Endothelial cell of umbilical vein (primary cell): Measurements from ENCODE around the gene CGAS.

Experiments
- CTCF ChIP-seq, 2 donors: IDR thresholded peaks; 1 replicate in 1 of 2; 2 replicates in 1 of 2; pipeline ENCODE4 v1.5.1; 2011; ENCODE audit warnings: low read length in 2 of 2, mild to moderate bottlenecking in 2 of 2, moderate library complexity in 2 of 2, control low read depth in 1 of 2, inconsistent platforms in 1 of 2, low read depth in 1 of 2; ENCODE audit not compliant: insufficient read depth in 1 of 2; ENCODE audit errors: extremely low read depth in 1 of 2
- EZH2 ChIP-seq: IDR thresholded peaks from 2 replicates; pipeline ENCODE4 v1.6.1; 2012; ENCODE audit warnings: borderline replicate concordance, low read depth, mild to moderate bottlenecking, moderate library complexity, low read length, inconsistent platforms; ENCODE audit not compliant: severe bottlenecking
- JUN ChIP-seq: IDR thresholded peaks from 2 replicates; pipeline ENCODE4 v1.6.1; 2011; ENCODE audit warnings: borderline replicate concordance, low read depth; ENCODE audit not compliant: insufficient read length, insufficient read depth
- MAX ChIP-seq: IDR thresholded peaks from 2 replicates; pipeline ENCODE4 v1.6.1; 2011; ENCODE audit not compliant: insufficient read depth, insufficient read length

DNA sequence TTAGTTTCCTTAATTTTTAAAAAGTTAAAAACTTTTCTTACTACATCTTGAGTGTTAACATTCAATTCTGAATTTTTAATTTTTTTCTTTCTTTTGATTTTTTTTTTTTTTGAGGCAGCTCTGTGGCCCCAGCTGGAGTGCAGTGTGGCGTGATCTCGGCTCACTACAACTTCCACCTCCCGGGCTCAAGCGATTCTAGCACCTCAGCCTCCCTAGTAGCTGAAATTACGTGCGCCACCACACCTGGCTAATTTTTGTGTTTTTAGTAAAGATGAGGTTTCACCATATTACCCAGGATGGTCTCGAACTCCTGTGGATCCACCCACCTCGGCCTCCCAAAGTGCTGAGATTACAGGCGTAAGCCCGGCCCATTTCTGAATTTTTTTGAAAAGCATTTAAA is 56.2 kb downstream of the CGAS start:
- no peak for TF ChIP-seq MAX
- TF ChIP-seq EZH2, result no peak
- no peak for TF ChIP-seq JUN
- TF ChIP-seq CTCF (IDR thresholded peaks at IDR 0.05; ENCODE audit: extremely low read depth in 1 of 2, insufficient read depth in 1 of 2, low read depth in 1 of 2, low read length in 2 of 2), result no peak
